ENCODE measurements around the gene SHLD2.

- TF ChIP-seq CTCF (IDR thresholded peaks at IDR 0.05; ENCODE audit: low read length), result no peak
- no peak for TF ChIP-seq EZH2 (optimal IDR thresholded peaks at IDR 0.05; ENCODE audit: low read depth, low read length)
- no peak for TF ChIP-seq EZH2phosphoT487 (IDR thresholded peaks at IDR 0.05; ENCODE audit: low read length)
These were observed 34.6 kb upstream of the SHLD2 start for GRCh38 chr10:87060280-87060928.

Measured in MM.1S (cell line).